Liver (tissue), 9 donors: ENCODE results near the gene SH2D3C. TPM values are rescaled to one million over a fixed set of nuclear protein-coding genes. Genes with fewer than 3 reads are reported as not detected.

ENCODE experiments used
- DNase-seq: peaks from one replicate; pipeline ENCODE4 v3.0.0-alpha.2; 2017; ENCODE audit warnings: low spot score
- H3K27ac ChIP-seq, 2 donors: one replicate each; pipeline ENCODE4 v1.7.0; 2013; ENCODE audit warnings: inconsistent platforms in 2 of 2, low read length in 2 of 2, control low read depth in 1 of 2, low read depth in 1 of 2, mild to moderate bottlenecking in 1 of 2
- H3K27me3 ChIP-seq, 4 donors: one replicate each; pipeline versions ENCODE4 v1.6.1 to v1.7.0; 2013; ENCODE audit warnings: low read length in 3 of 4, inconsistent platforms in 1 of 4, mild to moderate bottlenecking in 1 of 4, moderate library complexity in 1 of 4; ENCODE audit not compliant: control insufficient read depth in 4 of 4, insufficient read depth in 4 of 4
- H3K36me3 ChIP-seq, 4 donors: one replicate each; pipeline versions ENCODE4 v1.6.1 to v1.7.0; 2013; ENCODE audit warnings: low read length in 3 of 4, mild to moderate bottlenecking in 3 of 4, low read depth in 1 of 4, moderate library complexity in 1 of 4; ENCODE audit not compliant: control insufficient read depth in 4 of 4, insufficient read depth in 3 of 4
- H3K4me1 ChIP-seq, 4 donors: one replicate each; pipeline versions ENCODE4 v1.6.1 to v1.7.0; 2013; ENCODE audit warnings: low read length in 3 of 4, mild to moderate bottlenecking in 3 of 4, moderate library complexity in 1 of 4; ENCODE audit not compliant: control insufficient read depth in 4 of 4, insufficient read depth in 4 of 4
- H3K4me3 ChIP-seq, 3 donors: one replicate each; pipeline versions ENCODE4 v1.6.1 to v1.7.0; 2013; ENCODE audit warnings: low read length in 3 of 3, control low read depth in 1 of 3, low read depth in 1 of 3, mild to moderate bottlenecking in 1 of 3
- H3K9ac ChIP-seq, 2 donors: one replicate each; pipeline ENCODE4 v1.7.0; 2013; ENCODE audit warnings: low read length in 2 of 2, mild to moderate bottlenecking in 2 of 2, moderate library complexity in 2 of 2, control low read depth in 1 of 2, low read depth in 1 of 2
- H3K9me3 ChIP-seq, 4 donors: one replicate each; pipeline versions ENCODE4 v1.6.1 to v1.7.0; 2013; ENCODE audit warnings: low read length in 3 of 4; ENCODE audit not compliant: control insufficient read depth in 4 of 4
- ATF3 ChIP-seq: IDR thresholded peaks from 2 replicates; pipeline ENCODE4 v1.6.1; 2016; ENCODE audit warnings: antibody characterized with exemption
- CTCF ChIP-seq: fragments of 150-350 bp; IDR thresholded peaks from 2 replicates; pipeline ENCODE4 v1.5.1; 2017; ENCODE audit warnings: improper control_type of control experiment, low read depth, low read length; ENCODE audit not compliant: missing input control
- EGR1 ChIP-seq, 2 donors: IDR thresholded peaks; 2 replicates each; pipeline ENCODE4 v1.6.1; 2016 to 2018; ENCODE audit warnings: antibody characterized with exemption in 2 of 2, low read depth in 2 of 2
- FOXA1 ChIP-seq: IDR thresholded peaks from 2 replicates; pipeline ENCODE4 v1.6.1; 2016; ENCODE audit warnings: antibody characterized with exemption
- FOXA2 ChIP-seq: IDR thresholded peaks from 2 replicates; pipeline ENCODE4 v1.6.1; 2016; ENCODE audit warnings: antibody characterized with exemption
- GABPA ChIP-seq, 2 donors: IDR thresholded peaks in 1 of 2; conservative IDR thresholded peaks in 1 of 2; 2 replicates each; pipeline ENCODE4 v1.6.1; 2016; ENCODE audit warnings: antibody characterized with exemption in 2 of 2, mild to moderate bottlenecking in 1 of 2, moderate library complexity in 1 of 2
- HNF4A ChIP-seq, 2 donors: conservative IDR thresholded peaks; 2 replicates each; pipeline ENCODE4 v1.6.1; 2016; ENCODE audit warnings: antibody characterized with exemption in 2 of 2, mild to moderate bottlenecking in 2 of 2
- HNF4G ChIP-seq: IDR thresholded peaks from 2 replicates; pipeline ENCODE4 v1.6.1; 2016; ENCODE audit warnings: antibody characterized with exemption
- JUND ChIP-seq, 2 donors: IDR thresholded peaks; 2 replicates each; pipeline ENCODE4 v1.6.1; 2016; ENCODE audit warnings: antibody characterized with exemption in 2 of 2
- MAX ChIP-seq: IDR thresholded peaks from 2 replicates; pipeline ENCODE4 v1.6.1; 2016; ENCODE audit warnings: antibody characterized with exemption
- NR2F2 ChIP-seq: IDR thresholded peaks from 2 replicates; pipeline ENCODE4 v1.6.1; 2016; ENCODE audit warnings: antibody characterized with exemption
- RAD21 ChIP-seq, 2 donors: IDR thresholded peaks; 2 replicates each; pipeline ENCODE4 v1.6.1; 2016; ENCODE audit warnings: antibody characterized with exemption in 2 of 2, mild to moderate bottlenecking in 2 of 2
- REST ChIP-seq: IDR thresholded peaks from 2 replicates; pipeline ENCODE4 v1.6.1; 2016; ENCODE audit warnings: antibody characterized with exemption, mild to moderate bottlenecking
- RXRA ChIP-seq, 2 donors: IDR thresholded peaks; 2 replicates each; pipeline ENCODE4 v1.6.1; 2017 to 2018; ENCODE audit warnings: antibody characterized with exemption in 2 of 2, mild to moderate bottlenecking in 1 of 2
- SP1 ChIP-seq: IDR thresholded peaks from 2 replicates; pipeline ENCODE4 v1.6.1; 2018; ENCODE audit warnings: antibody characterized with exemption, mild to moderate bottlenecking
- TAF1 ChIP-seq: conservative IDR thresholded peaks from 2 replicates; pipeline ENCODE4 v1.6.1; 2016; ENCODE audit warnings: antibody characterized with exemption, mild to moderate bottlenecking
- YY1 ChIP-seq: IDR thresholded peaks from 2 replicates; pipeline ENCODE4 v1.6.1; 2016; ENCODE audit warnings: antibody characterized with exemption, mild to moderate bottlenecking
- ZBTB33 ChIP-seq: IDR thresholded peaks from 2 replicates; pipeline ENCODE4 v1.6.1; 2016; ENCODE audit warnings: antibody characterized with exemption
- WGBS: extraction: QIAGEN DNeasy Blood & Tissue Kit; methylation state at CpG from one replicate; pipeline ENCODE4 v1.1.7; 2013; 5-methylcytosine and 5-hydroxymethylcytosine counted together
- polyA plus RNA-seq, 2 donors: library from polyadenylated mRNA; stranded (reverse) in 1 of 2; unstranded in 1 of 2; fragments of 200-250 nt in 1 of 2; fragments of >200 nt in 1 of 2; fragmentation: Nextera tagmentation in 1 of 2; extraction: Ambion mirVana in 1 of 2; gene quantifications; one replicate each; pipeline versions ENCODE4 v1.2.1 to v1.2.3, GENCODE V29; 2013 to 2015
- total RNA-seq, 2 donors: library from RNA; depleted of rRNA; stranded (reverse); fragments of >200 nt; gene quantifications; one replicate each; pipeline ENCODE4 v1.2.3, GENCODE V29; 2014
- donor health status: healthy.
- donor health status: healthy.
- donor health status: healthy.
- donor health status: healthy.
- donor health status: healthy.

Gene SH2D3C
- total and polyA plus RNA-seq, 4 donors = 2.2 to 5.1 (median 3.9) TPM

GRCh38 chr9:127712867-127713266 is 65.6 kb downstream of the SH2D3C start:
- TF ChIP-seq NR2F2 (no peak), JUND (IDR thresholded peaks at IDR 0.05) (no peak), GABPA (IDR thresholded peaks at IDR 0.05 in 1 of 2, conservative IDR thresholded peaks at IDR 0.05 in 1 of 2) (no peak), YY1 (no peak), RXRA (IDR thresholded peaks at IDR 0.05) (no peak), EGR1 (IDR thresholded peaks at IDR 0.05; ENCODE audit: low read depth in 2 of 2) (no peak), CTCF (no peak), FOXA1 (no peak), RAD21 (IDR thresholded peaks at IDR 0.05) (no peak), ATF3 (no peak)
- DNase-seq = no peak
- 94% methylated on average over 10 of the region's 10 CpGs for WGBS
- Histone ChIP-seq H3K4me1 (peaks cover 4 to 12% (median 8%) of the 10 kb centered on the region in 4 donors), H3K36me3 (no peaks in the 10 kb centered on the region), H3K9ac (no peak overlapping the region), H3K27ac (no peak overlapping the region), H3K4me3 (no peak overlapping the region), H3K9me3 (no peaks in the 10 kb centered on the region), H3K27me3 (no peaks in the 10 kb centered on the region)

- Histone ChIP-seq H3K27ac (no peak overlapping the region), H3K36me3 (no peaks in the 10 kb centered on the region), H3K27me3 (no peaks in the 10 kb centered on the region), H3K9me3 (no peaks in the 10 kb centered on the region), H3K4me1 (peaks cover 2 to 12% (median 8%) of the 10 kb centered on the region in 4 donors), H3K4me3 (no peak overlapping the region), H3K9ac (no peak overlapping the region)
- no peak for TF ChIP-seq EGR1 (IDR thresholded peaks at IDR 0.05; ENCODE audit: low read depth in 2 of 2)
- no peak for TF ChIP-seq ZBTB33
- TF ChIP-seq TAF1 = no peak
- no peak for TF ChIP-seq FOXA2
- no peak for TF ChIP-seq YY1
- TF ChIP-seq ATF3 = no peak
- TF ChIP-seq HNF4A (conservative IDR thresholded peaks at IDR 0.05) = no peak
- TF ChIP-seq REST = no peak
- TF ChIP-seq FOXA1 = no peak
- no peak for TF ChIP-seq GABPA (IDR thresholded peaks at IDR 0.05 in 1 of 2, conservative IDR thresholded peaks at IDR 0.05 in 1 of 2)
- TF ChIP-seq RXRA (IDR thresholded peaks at IDR 0.05) = no peak
- TF ChIP-seq JUND (IDR thresholded peaks at IDR 0.05) = no peak
- no peak for TF ChIP-seq SP1
- no peak for TF ChIP-seq NR2F2
- no peak for TF ChIP-seq RAD21 (IDR thresholded peaks at IDR 0.05)
- no peak for TF ChIP-seq MAX
- no peak for TF ChIP-seq CTCF
- no peak for TF ChIP-seq HNF4G
- DNase-seq = no peak
- WGBS = 93% methylated on average over 11 of the region's 11 CpGs
Observed at GRCh38 chr9:127712371-127712770, 66.1 kb downstream of the SH2D3C start.
